Stimulated activated CD8-positive, alpha-beta memory T cell treated with anti-CD3 and anti-CD28 coated beads, Interleukin-7, amount 100 ng/mL, for 24 hours (primary cell): ENCODE data around the gene HPDL.
"Not testable (repeated sequence)": the region's sequence is repeated elsewhere in the genome, so short reads cannot be mapped to it uniquely, and the experiment has no call there.

Experiments used
- DNase-seq: peaks from one replicate; pipeline ENCODE4 v3.0.0-alpha.2; 2020; ENCODE audit warnings: low read depth

The HPDL gene

GRCh38 chr1:45326627-45327623, at the start of gene HPDL:
Gene HPDL (plus strand): TSS chr1:45326895. CDS start chr1:45327149, 254 bp downstream.
- DNase-seq: peak; percentile 51

DNA sequence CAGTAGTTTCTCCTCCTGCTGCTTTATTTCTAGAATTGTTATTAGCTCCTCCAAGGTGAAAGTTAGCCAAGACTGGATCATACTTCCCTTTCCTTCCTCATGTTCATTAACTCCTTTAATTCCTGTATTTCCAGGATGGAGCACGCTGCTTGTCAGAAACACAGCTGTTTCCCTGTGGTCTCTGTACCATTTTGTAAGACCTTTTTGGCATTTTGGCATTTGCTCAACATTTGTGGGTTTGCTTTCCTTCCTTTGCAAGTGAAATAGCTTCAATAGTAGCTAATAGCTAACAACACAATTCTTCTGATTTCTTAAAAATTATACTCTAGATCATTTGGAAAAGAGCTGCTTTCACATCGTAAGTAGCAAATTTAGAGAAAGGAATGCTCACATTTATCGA, 44.3 kb upstream of the HPDL start:
- DNase-seq: no peak

GRCh38 chr1:45284858-45285257, 41.8 kb upstream of the HPDL start:
- not testable (repeated sequence) for DNase-seq

DNA sequence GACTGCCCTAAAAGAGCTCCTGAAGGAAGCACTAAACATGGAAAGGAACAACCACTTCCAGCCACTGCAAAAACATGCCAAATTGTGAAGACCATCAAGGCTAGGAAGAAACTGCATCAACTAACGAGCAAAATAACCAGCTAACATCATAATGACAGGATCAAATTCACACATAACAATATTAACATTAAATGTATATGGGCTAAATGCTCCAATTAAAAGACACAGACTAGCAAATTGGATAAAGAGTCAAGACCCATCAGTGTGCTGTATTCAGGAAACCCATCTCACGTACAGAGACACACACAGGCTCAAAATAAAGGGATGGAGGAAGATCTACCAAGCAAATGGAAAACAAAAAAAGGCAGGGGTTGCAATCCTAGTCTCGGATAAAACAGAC, 40.2 kb upstream of the HPDL start:
- not testable (repeated sequence) for DNase-seq

GRCh38 chr1:45291002-45291401, 35.7 kb upstream of the HPDL start:
- DNase-seq: not testable (repeated sequence)

DNA sequence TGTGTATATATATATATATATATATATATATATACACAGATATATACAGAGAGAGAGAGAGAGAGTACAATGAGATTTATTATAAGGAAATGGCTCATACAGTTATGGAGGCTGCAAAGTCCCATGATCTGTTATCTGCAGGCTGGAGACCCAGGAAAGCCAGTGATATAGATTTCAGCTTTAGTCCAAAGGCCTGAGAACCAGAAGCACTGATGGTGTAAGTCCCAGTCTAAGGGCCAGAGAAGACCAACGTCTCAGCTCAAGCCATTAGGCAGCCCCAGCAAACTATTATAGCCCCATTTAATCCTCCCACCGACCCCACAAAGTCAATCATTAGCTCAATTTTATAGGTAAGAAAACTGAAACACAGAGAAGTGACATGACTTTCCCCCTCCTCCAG, 35.0 kb upstream of the HPDL start:
- no peak for DNase-seq

DNA sequence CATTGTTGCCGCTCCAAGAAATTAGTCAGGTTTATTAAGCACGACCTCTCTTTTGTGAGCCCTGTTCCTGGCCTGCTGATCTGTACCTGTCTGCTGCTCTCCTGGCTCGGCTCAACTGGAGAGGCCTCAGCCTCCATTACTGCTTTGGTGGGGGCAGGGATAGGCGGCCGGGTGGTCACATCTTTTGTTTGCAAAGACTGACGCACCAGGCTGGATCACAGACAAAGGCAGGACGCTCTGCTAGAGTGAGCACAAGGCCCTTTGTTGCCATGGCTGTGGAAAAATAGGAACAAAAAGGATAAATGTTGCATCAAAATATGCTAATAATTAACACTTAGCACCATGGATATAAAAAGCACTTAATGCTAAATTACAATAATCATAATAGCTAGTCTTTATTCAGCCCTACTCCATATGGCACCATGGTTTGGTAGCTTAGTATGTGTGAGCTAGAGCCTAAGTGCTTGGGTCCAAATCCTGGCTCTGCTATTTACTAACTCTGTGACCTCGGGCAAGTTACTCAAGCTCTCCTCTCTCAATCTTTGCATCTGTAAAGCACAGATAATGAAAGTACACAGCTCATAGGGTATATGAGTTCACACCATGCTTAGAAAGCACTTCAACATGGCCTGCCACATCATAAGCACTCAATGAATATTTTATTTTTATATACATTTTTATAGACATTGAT, 28.9 kb upstream of the HPDL start:
- DNase-seq: no peak

- no peak for DNase-seq
Observed at GRCh38 chr1:45299296-45299695, 27.4 kb upstream of the HPDL start.

DNA sequence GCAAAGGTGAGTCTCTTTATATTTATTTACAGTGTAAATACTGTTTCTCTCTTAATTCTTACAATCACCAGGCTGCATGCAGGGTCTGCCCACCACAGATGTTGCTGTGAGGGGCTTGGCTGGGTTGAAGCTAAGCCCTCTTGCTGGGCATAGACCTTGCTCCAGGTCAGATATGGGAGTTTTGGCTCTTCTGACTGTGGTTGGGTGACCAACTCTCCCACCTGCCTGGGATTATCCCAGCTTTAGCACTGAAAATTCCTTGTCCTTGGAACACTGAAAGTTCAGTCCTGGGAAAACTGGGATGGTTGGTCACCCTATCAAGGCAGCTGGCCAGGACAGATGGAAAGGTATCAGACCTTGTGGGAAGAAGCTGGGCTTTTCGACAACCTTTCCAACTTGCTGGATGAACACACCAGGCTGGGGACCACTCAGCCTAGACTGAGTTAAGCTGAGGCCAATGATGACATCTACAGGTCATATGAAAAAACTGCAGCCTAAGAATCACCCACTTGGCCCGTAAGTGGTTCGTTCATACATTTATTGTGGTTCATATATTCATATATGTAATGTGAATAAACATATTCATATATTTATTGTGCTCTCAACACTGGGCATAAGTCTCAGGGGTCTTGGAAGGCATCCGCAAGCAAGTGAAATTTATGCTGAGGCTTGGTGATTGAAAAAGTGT, 26.6 kb upstream of the HPDL start:
- DNase-seq: no peak

DNA sequence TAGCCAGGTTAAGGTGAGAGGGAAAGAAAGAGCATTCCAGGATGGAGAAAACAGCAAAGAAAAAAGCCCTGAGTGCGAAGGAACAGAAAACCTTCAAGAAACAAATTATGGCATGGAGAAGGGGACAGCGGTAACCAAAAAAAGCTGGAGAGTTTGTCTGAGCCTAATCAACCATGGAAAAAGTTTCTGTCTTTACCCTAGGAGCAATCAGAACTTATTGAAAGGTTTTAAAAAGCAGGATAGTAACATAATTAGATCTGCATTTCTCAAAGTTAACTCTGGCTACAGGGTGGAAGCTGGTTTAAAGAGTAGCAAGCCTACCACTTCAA, 26.1 kb upstream of the HPDL start:
- DNase-seq: no peak

GRCh38 chr1:45302505-45303150, 24.1 kb upstream of the HPDL start:
- no peak for DNase-seq

GRCh38 chr1:45303520-45304310, 23.0 kb upstream of the HPDL start:
- DNase-seq: peak; percentile 95

GRCh38 chr1:45304311-45305081, 22.2 kb upstream of the HPDL start:
- DNase-seq: no peak

DNA sequence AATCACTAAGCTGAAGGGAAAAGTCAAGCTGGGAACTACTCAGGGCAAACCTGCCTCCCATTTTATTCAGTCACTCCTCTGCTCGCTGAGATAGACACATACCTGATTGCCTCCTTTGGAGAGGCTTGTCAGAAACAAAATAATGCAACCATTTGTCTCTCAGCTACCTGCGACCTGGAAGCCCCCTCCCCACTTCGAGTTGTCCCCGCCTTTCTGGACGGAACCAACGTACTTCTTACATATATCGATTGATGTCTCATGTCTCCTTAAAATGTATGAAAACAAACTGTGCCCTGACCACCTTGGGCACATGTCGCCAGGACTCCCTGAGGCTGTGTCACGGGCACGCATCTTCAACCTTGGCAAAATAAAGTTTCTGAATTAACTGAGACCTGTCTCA, 21.5 kb upstream of the HPDL start:
- no peak for DNase-seq

DNA sequence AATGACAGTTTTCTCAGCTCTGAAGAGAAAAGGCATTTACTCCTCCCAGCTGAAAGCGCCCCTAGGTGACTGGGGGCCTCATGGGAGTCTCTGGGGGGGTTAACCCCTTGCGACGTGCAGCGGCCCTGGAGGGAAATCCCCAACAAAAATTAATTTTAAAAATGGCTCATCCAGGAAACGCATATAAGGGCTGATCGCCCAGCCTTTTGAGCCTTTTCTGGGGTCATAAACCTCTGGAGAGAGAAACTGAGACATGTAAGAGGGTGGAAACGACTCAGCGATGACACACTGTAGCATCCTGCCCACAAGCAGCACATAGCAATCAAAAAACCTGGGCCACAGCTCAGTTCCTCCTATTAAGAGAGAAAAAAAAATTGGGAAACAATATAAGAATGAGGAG, 20.4 kb upstream of the HPDL start:
- DNase-seq: no peak

DNA sequence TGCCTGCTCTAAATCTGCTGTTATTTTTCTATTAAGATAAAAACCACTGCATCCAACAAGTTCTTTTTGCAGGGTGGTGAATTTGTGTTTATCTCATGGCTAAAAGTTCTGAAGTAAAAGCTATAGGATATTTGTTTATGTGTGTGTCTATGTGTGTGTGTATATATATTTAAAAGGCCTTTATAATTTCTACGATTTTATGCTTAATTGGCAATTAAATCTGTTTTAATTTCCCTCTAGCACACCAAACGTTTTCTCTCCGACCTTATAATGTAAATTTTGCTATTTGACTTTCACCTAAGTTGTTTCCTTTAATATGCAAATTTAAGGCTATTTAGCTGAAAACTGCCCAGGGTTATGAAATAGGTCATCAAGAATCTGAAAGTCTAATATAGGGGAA, 19.8 kb upstream of the HPDL start:
- no peak for DNase-seq

- no peak for DNase-seq
Observed at GRCh38 chr1:45314266-45314665, 12.4 kb upstream of the HPDL start.

DNA sequence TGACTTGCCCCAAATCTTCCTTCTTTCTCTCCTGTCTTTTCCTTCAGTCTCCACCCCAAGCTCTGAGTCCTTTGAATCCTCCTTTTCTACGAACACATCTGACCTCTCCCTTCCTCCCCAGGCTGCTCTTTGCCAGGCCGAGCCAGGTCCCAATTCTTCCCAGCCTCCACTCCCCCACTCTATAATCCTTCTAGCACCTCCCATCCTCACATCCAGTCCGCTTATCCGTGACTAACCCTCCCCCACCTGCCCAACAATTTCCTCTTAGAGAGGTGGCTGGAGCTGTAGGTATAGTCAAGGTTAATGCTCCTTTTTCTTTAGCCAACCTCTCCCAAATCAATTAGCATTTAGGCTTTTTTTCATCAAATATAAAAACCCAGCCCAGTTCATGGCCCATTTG, 9.5 kb upstream of the HPDL start:
- DNase-seq: no peak

DNA sequence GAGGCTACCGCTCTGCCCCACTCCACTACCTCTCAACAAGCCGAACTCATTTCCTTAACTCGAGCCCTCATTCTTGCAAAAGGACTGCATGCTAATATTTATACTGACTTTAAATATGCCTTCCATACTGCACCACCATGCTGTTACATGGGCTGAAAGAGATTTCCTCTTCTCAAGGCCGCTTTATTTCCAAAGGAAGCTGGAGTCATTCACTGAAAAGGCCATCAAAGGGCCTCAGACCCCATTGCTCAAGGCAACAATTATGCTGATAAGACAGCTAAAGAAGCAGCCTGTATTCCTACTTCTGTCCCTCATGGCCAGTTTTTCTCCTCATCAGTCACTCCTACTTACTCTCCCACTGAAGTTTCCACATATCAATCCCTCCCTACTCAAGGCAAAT, 6.9 kb upstream of the HPDL start:
- DNase-seq: no peak

GRCh38 chr1:45321444-45321843, 5.3 kb upstream of the HPDL start:
- DNase-seq: no peak
